Stimulated activated CD4-positive, alpha-beta T cell treated with anti-CD3 and anti-CD28 coated beads, Interleukin-15, amount 100 ng/mL, for 24 hours (primary cell): ENCODE results near the gene PSD2.
"Not testable (repeated sequence)": the region's sequence is repeated elsewhere in the genome, so short reads cannot be mapped to it uniquely, and the experiment has no call there.

Experiments used
- DNase-seq: peaks from one replicate; pipeline ENCODE4 v3.0.0-alpha.2; 2020

The PSD2 gene

DNA sequence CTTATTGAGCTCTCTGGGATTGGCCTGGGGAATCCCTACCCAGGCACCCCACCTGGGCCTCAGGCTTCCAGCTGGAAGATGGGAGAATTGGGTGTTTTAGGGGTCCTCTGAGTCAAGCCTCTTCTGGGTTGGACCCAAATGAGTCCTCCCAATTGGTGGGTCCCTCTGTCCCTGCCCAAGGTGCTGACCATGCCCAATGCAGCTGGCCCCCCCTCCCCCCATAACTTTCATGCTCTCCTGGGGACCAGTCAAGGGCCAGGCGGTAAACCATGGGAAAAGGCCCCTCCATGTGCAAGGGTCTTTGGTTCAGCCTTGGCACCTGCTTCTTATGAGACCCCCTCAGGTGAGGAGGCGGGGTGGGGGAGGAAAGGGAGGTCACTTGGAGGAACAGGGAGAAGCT is 3.4 kb upstream of the PSD2 start:
- no peak for DNase-seq

DNA sequence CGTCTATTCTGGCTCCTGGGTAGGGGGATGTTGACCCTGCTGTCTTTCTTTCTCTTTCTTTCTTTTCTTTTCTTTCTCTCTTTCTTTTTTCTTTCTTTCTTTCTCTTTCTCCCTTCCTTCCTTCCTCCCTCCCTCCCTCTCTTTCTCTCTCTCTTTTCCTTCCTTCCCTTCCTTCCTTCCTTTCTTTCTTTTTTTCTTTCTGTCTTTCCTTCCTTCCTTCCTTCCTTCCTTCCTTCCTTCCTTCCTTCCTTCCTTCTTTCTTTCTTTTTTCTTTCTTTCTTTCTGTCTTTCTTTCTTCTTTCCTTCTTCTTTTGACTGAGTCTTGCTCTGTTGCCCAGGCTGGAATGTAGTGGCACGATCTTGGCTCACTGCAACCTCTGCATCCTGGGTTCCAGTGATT is 3.0 kb upstream of the PSD2 start:
- DNase-seq, result not testable (repeated sequence)

GRCh38 chr5:139794067-139794846 is 1.4 kb upstream of the PSD2 start:
- no peak for DNase-seq

DNA sequence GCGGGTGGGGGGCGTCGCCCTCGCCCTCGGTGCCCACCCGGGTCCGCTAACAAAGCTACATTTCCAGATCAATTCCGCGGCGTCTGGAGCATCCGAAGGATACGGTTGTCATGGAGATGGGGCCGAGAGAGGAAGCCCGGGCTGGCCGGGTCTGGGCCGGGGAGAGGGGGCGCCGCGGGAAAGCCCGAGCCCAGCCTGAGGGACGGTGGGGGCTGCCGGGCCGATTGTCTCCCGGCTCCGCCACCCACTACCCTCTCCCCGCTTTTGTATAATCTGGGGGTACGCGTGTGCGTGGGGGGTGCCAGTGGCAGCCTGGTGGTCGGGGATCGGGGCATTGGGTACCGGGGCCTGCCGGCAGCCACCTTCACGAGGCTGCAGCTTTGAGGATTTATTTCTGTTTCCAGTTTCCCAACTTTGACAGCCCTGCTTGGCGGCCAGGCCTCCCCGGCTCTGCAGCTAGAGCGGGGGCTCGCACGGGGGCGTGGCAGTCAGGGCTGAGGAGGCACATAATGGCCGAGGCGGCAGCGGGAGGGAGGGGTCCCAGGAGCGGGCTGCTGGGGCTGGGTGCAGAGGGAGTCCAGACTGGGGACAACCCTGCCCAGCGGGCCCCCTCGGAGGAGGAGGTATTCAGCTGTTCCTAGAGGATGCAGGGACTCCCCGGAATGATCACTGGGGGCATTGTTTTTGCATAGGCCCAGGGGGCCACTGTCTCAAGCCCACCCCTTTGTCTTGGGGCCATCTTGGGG is 626 bp downstream of the PSD2 start:
- no peak for DNase-seq

GRCh38 chr5:139797335-139797734 is 1.7 kb downstream of the PSD2 start:
- no peak for DNase-seq

- DNase-seq, result no peak
Measured at GRCh38 chr5:139797856-139798510, 2.4 kb downstream of the PSD2 start.

GRCh38 chr5:139798883-139799282 is 3.3 kb downstream of the PSD2 start:
- DNase-seq, result no peak

- no peak for DNase-seq
Measured at GRCh38 chr5:139799359-139799758, 3.8 kb downstream of the PSD2 start.

GRCh38 chr5:139803978-139804377 is 8.4 kb downstream of the PSD2 start:
- DNase-seq, result no peak

DNA sequence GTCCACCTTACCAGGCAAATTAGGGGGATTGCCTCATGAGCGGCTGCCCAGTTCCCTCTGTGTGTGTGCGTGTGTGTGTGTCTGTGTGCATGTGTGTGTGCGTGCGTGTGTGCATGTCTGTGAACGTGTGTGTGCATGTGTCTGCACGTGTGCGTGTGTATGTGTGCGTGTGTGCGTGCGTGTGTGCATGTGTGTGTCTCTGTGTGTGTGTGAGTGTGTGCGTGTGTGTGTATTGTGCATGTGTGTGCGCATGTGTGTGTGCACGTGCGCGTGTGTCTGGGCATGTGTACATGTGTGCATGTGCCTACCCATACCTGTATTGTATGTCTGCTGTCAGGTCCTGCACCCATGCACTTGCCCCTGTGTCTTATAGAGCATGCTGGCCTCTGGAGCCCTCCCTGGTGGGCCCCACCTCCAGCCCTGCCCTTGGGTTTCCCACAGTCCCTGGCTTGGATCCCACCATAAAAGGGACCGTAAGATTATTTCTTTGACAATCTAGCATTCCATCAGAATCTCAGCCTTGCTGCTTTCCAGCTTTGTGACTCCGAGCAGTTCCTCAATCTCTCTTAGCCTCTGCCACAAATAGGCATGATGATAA is 9.3 kb downstream of the PSD2 start:
- DNase-seq, result no peak

GRCh38 chr5:139805545-139805944 is 9.9 kb downstream of the PSD2 start:
- DNase-seq, result no peak

DNA sequence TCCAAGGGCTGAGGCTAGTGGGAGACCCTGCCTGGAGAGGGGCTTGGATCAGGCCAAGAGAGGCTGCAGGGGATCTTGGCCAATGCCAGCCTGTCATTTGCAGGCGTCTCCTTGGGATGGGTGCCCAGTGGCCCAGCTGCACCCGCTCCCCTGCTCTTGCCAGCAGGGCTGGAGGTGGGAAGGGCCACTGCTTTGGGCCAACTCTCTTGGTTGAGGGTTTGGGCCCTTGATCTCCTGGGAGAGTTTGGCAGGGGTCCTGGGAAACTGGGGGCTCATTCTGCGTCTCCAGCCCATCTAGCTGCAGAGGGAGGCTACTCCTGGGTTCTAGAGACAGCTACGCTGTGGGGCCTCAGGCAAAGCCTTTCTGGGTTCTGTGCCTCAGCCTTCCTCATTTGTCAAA is 10.5 kb downstream of the PSD2 start:
- DNase-seq, result no peak

DNA sequence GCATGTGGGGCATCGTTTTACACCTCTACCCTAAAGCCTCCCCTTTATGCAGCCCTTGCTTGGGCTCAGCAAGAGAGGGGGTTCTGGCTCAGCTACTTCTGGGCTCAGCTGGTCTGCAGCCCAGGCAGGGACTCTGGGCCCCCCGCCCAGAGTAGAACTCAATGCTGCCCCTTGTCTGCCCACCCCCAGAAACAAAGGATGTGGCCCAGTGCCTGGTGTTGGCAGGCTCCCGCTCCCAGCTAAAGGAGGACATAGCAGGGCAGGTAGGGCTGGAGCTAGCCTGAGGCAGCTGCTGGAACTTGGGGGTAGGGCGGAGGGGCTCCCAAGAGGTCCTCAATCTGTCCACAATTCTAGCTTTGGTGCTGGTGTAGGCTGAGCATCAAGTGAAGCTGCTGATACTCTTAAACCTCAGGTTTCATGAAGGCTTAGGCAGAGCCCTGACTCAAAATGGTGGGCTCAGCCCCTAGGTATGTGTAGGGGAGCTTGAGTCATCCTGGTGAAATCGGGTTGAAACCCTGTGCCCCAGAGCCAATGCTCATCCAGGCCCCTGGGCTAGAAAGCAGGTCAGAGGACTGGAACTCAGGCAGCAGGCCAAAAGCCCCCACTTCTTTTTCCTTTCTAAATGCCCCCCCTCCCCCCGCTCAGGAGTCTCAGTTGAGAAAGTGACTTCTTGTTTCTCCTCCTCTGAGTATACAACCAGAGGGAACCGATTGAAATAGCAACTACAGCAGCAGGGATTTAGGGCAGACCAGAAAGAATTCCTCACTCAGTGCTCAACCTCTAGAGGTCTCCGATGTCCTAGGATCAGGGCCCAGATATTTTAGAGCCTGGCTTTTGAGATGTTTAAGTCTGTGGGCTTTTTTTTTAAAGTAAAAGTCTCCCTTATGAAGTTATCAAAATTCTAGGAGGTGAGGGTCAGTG is 11.4 kb downstream of the PSD2 start:
- DNase-seq, result no peak

GRCh38 chr5:139807647-139808030 is 12.0 kb downstream of the PSD2 start:
- no peak for DNase-seq

DNA sequence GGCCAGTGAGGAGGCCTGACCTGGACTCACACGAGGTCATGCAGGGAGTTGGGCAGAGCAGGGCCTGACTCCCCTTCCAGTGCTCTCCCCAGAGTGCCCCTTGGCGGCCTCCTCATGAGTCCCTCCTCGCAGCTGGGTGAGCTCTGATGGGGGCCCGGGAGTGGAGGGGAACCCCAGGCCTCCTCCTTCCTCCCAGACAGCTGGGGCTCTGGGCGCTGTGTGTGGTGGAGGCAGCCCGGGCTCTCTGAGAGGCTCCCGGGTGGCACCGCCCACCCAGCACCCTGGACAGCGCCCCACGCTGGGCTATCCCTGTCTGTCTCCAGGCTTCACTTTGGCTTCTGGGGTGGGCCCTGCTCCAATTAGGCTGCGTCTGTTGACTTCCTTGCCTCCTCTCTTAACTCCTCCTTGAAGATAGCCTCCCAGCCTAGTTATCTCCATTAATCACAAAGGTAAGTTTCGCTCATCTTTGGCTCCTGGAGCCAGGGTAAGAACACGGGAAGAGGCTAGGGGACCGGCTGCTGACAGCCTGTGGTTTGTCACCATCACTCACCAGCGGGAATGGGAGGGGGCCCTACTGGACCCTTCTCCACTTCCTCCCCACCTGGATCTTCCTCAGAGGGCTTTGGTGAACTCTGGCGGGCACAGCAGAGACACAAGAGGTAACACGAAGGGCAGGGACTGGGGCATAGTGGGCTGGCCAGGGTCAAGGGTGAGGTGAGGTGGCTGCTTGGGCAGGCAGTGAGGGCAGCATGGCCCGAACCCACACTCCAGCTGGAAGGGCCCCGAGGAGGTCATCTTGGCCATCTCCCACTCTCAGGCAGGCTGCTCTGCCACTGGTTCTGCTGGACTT is 13.1 kb downstream of the PSD2 start:
- DNase-seq, result peak; percentile 44

DNA sequence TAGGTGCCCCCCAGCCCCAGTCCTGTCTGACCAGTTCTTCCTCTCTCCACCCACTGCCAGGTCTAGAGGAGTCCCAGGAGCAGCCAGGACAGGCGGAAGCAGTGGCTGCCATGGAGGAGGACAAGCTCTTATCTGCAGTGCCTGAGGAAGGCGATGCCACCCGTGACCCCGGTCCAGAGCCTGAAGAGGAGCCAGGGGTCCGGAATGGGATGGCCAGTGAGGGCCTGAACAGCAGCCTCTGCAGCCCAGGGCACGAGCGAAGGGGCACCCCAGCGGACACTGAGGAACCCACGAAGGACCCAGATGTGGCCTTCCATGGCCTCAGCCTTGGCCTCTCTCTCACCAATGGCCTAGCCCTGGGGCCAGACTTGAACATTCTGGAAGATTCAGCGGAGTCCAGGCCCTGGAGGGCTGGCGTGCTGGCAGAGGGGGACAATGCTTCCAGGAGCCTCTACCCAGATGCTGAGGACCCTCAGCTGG is 13.8 kb downstream of the PSD2 start:
- DNase-seq, result no peak

- DNase-seq, result no peak
Measured at GRCh38 chr5:139810341-139811273, 15.0 kb downstream of the PSD2 start.

GRCh38 chr5:139811274-139811607 is 15.6 kb downstream of the PSD2 start:
- no peak for DNase-seq

DNA sequence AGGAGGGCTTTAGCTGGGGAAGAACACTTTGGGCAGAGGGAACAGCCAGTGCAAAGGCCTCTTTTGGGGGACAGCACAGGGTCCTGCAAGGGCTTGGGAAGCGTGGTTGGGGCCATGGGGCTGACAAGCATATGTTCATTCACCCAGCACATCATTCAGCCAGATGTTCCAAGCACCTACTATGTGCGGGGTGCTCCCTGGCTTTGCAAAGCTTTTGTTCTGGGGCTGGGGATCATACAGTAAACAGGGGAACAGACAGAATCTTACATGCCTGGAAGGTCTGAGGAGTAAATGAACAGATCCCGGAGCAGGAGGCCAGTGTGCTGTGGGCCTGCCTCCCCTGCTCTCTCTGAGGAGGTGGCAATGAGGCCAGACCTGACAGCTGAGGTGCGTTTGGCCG is 16.7 kb downstream of the PSD2 start:
- DNase-seq, result no peak
